Hippocampal formation (tissue), 2 donors: ENCODE data around the gene PKD1.
A peak's percentile ranks its signal among the peaks of the same experiment; 100 is the strongest.

ENCODE experiments used
- DNase-seq, 2 donors: peaks; one replicate each; lab custom pipeline; 2025; lab: John Stamatoyannopoulos, UW

PKD1 gene

GRCh38 chr16:2170080-2170479, 34.4 kb upstream of the PKD1 start:
- DNase-seq, result no peak

DNA sequence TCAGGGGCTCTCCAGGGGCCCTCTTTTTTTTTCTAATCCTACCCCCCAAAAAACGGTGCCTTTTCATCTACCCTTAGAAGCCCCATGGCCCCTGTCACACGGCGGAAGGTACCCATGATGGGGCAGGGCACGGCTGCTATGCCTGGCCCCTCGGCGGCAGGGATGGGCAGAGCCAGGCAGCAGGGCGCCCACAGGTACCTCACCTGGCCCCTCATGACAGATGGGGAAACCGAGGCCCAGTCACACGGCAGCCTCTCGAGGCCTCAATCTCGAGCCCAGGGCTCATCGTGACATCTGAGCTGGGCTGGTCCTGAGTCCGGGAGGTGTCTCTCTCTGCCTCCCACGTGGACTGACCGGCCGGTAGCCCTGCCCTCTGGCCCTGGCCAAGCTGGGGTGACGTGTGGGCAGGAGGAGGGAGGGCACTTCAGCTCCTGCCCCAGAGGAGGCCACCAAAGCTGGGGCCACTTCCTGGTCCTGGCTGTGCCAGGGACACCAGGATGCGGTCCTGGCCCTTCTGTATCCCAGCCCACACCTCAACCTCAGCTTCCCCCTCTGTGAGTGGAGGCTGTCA, 31.5 kb upstream of the PKD1 start:
- DNase-seq, result no peak

DNA sequence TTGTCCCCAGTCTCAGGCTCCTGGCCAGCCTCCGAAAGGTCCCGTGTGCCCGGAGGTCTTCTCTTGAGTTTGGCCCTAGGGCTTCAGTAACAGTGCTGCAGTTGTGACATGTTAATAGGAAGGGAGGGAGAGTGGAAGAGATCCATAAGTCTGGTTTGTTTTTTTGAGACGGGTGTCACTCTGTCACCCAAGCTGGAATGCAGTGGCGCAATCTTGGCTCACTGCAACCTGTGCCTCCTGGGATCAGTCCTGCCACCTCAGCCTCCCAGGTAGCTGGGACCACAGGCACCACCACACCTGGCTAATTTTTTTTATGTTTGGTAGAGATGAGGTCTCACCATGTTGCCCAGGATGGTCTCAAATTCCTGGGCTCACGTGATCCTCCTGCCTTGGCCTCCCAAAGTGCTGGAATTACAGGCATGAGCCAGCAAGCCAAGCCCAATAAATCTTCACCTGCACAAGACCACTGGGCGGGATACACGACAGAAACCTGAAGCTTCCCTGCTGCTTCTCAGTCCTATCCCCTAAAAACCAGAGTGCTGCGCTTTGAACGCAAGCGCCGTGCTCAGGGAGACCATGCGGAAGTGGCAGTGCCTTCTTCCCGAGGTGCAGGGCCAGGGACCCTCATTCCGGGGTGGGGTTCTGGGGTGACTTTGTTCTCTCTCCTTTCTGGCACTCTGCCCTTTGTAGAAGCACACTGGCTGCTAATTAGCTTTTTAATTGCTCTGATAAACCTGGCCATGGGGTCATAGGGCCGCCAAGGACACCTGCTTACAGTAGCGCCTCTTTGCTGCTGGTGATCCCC, 30.8 kb upstream of the PKD1 start:
- DNase-seq, result no peak

DNA sequence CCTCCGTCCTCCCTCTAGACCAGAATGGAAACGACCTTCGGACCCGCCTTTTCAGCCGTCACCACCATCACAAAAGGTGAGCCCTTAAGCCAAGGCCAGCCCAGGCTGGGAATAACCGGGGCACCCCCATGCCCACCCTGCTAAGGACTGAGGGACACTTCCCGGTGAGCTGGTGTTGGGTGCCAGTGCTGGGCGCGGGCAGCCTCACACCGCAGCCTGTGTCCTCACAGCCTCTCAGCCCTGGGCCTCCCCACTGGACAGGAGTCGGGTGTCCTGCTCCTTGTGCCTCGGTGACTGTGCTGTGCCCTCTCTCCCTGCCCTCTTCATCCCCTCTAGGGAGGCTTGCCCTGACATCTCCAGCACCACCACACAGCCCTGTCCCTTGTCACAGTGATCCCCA, 30.2 kb upstream of the PKD1 start:
- DNase-seq, result no peak

DNA sequence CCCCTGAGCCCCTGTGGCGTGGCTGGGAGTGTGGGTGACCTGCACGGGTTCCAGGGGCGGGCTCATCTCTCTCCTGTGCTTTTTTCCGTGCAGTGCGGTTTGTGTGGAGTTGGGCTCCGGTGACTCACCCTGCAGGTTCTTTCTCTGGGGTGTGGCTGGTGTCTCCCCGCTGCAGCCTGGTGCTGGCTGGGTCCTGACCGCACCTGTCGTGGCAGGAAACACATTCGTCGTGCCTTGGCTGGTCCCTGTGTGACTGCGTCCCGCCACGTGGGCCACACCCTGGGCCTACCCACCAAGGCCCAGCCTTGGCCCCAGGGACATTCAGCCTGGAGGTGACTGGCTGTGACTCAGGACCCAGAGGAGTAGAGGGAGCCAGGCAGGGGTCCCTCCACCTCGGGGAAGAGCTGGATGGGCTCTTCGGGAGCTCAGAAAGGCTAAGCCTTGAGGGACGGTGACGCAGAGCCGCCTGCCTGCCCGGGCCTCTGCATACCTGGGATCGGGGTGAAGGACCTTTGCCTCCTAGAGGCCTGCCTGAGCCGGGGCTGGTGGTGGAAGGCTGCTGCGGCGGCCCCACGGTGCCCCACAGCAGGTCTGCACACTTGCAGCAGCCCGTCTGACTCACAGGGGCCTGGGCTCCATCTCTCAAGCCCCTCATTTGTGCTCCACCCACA, 27.6 kb upstream of the PKD1 start:
- DNase-seq, result no peak

- no peak for DNase-seq
Observed at GRCh38 chr16:2162676-2163118, 27.0 kb upstream of the PKD1 start.

- DNase-seq, result no peak
Observed at GRCh38 chr16:2161911-2162310, 26.2 kb upstream of the PKD1 start.

DNA sequence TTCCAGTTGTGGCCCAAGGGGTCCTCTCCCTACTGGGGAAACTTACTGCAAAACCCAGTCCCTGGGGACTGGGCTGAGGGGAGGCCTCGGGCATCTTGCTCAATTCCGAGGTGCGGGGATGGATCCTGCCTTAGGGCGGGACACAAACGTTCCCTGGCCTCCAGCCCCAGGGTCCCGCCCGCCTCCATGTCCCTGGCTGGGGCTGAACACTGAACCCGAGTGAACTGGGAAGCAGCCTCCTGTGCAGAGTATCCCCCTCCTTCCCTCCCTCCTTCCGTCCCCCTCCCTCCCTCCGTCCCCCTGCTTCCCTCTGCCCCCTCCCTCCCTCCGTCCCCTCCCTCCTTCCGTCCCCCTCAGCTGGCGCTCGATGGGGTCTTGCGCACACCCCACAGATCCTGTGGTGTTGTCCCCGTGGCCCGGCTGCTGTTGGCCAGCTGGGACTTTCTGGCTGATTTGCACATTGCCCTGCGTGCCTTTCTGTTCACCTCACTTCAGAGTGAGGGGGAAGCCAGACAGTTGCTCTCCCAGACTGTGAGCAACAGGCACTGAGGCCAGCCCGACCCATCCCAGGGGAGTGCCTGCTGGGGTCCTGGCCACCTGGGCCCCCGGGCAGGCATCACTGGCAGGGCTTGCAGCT, 25.3 kb upstream of the PKD1 start:
- no peak for DNase-seq

- DNase-seq, result peak in 1 of 2 donors; percentile 47
Observed at GRCh38 chr16:2159175-2159838, 23.6 kb upstream of the PKD1 start.

GRCh38 chr16:2158262-2158638, 22.6 kb upstream of the PKD1 start:
- DNase-seq, result no peak

- no peak for DNase-seq
Observed at GRCh38 chr16:2157480-2158261, 22.0 kb upstream of the PKD1 start.

DNA sequence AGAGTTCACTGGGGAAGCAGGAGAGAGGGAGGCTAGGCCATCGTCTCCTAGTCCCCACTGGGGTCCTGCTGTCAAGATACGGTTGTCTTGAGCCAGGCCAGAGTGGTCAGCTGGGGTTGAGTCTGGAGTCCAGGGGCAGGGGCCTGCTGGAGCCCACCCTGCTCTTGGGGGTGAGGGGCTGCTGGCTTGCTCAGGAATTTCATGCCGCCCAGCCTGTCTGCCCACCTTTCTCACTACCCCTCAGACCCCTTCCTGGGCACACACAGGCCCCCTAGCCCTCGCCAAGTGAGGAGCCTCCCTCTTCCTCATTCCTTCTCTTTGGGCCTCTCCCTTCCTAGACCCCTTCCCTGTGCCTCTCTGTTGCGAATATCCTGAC, 21.1 kb upstream of the PKD1 start:
- no peak for DNase-seq

DNA sequence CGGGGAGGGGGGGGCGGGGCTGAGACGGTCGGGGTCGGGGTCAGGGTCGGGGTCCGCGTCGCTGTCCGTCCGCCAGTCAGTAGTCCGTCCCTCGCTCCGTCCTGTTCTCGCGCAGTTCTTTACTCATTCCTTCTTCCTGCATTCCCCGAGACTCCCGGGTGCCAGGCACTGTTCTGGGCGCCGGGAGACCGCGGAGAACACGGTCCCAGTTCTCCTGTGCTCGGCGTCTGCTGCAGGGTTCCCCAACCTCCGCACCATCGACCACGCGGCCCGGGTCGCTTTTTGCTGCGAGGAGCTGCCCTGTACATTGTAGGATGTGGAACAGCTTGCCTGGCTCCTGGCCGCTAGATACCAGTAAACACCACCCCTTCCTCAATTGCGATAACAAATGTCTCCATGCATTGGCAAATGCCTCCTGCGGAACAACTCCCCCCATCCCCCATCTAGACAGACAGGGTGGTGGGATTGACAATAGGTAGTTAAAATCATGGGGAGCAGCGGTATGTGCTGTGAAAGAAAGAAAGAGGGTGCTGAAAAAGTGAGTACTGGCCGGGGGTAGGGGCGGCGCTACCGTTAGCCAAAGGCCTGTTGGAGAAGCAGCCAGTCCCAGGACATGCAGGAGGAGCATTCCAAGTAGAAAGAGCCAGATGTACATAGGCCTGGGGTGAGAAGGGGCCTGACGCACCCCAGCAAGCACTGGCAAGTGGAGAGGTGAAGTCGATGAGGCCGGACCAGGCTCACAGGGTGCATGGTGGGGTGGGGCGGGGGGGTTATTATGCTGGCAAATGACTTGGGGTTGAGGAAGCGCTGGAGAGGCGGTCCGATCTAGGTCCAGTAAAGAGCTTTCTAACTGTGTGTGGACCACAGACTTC, 20.5 kb upstream of the PKD1 start:
- DNase-seq, result no peak

DNA sequence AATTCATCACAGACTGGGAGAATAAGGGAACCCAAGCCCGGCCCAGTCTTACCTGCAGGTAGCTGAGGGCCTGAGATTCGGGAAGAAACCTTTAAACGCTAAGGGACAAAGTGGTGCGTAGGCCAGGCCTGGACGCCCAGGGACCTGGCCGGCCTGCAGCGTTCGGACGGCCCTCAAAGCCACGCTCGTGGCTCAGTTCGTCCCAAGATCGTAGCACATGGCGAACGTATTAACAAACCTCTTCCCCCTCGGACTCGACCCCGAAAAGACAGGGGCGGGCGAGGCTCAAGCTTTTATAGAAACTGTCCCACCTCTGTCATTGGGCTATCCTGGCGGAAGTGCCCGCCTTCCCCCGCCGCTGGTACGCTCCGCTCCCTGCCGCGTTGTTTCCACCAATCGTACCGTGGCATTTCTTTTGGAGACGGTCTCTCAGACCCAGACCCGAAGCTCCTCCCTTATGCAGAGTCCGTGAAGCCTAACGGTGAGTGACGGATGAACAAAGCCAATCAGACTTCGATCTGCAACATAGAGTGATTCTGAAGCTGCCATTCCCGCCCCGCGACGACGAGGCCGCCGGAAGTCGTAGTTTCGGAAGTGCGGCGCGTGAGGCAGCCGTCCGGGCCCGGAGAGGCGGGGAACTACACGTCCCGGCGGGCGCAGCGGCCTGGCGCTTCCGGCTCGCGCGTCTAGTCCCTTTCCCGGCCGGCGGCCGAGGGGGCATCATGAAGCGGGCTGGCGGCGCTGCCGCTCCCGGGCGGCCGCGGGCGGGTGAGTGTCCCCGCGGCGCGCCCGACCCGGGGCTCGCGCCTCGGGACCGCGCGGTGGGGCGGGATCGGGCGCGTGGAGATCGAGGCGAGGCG, 19.6 kb upstream of the PKD1 start, which contains the start of gene TRAF7:
TSS of gene TRAF7 (plus strand) at position 692 of the 860 bp plus-strand sequence. CDS start 8,139 bp downstream, outside the sequence.
- peak; percentile 100 for DNase-seq

- no peak for DNase-seq
Observed at GRCh38 chr16:2154533-2155090, 18.9 kb upstream of the PKD1 start.

DNA sequence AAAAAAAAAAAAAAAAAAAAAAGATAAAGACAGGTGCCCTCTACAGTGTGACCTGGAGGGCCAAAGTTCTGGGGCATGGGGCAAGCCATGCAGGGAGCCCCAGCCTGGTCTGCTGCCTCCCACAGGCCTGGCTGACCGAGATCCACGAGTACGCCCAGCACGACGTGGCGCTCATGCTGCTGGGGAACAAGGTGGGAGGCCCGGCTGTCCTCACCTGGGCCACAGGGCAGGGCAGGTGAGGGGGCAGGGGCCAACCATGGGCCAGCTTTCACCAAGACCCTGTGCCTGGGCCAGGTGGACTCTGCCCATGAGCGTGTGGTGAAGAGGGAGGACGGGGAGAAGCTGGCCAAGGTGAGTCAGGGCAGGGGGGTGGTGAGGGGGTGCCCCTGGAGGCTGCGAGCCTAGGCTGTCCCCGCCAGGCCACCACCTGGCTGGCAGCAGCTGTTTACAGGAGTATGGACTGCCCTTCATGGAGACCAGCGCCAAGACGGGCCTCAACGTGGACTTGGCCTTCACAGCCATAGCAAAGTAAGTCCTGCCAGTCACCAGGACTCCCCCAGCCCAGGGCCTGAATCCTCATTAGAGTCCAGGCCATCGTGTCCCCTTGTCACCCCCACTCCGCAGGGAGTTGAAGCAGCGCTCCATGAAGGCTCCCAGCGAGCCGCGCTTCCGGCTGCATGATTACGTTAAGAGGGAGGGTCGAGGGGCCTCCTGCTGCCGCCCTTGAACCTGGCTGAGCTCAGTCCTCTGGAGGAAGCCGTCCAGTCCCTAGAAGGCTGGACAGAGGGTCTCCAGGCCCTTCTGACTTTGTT, 17.2 kb upstream of the PKD1 start:
- no peak for DNase-seq

GRCh38 chr16:2151188-2152091, 15.7 kb upstream of the PKD1 start:
- no peak for DNase-seq
